Mesothelial cell of epicardium (in vitro differentiated cells): ENCODE measurements around the gene DHPS. TPM values are rescaled to one million over a fixed set of nuclear protein-coding genes. Genes with fewer than 3 reads are reported as not detected.

Experiments used
- DNase-seq, 2 experiments: peaks; one replicate each; pipeline ENCODE4 v3.0.0; 2021; ENCODE audit warnings: low spot score in 2 of 2; ENCODE audit not compliant: unreplicated experiment in 2 of 2
- H3K27ac Mint-ChIP-seq: 2 replicates; pipeline ENCODE4 v1.8.0; 2021; ENCODE audit warnings: mixed read lengths
- H3K27me3 Mint-ChIP-seq: 2 replicates; pipeline ENCODE4 v1.8.0; 2021; ENCODE audit warnings: low read depth, mixed read lengths
- H3K36me3 Mint-ChIP-seq: 2 replicates; pipeline ENCODE4 v1.8.0; 2021; ENCODE audit warnings: mixed read lengths
- H3K4me1 Mint-ChIP-seq: 2 replicates; pipeline ENCODE4 v1.8.0; 2021; ENCODE audit warnings: mixed read lengths
- H3K4me3 Mint-ChIP-seq: 2 replicates; pipeline ENCODE4 v1.8.0; 2021; ENCODE audit warnings: mild to moderate bottlenecking, moderate library complexity, mixed read lengths
- H3K9me3 Mint-ChIP-seq: 2 replicates; pipeline ENCODE4 v1.8.0; 2021; ENCODE audit warnings: mixed read lengths
- CTCF ChIP-seq: fragments of 200-600 bp; sonication (generic); IDR thresholded peaks from one replicate; pipeline ENCODE4 v1.5.0; 2021; ENCODE audit warnings: antibody characterized with exemption; ENCODE audit not compliant: unreplicated experiment
- total RNA-seq: library from RNA; stranded (reverse); gene quantifications from 3 replicates; pipeline ENCODE4 v1.2.1, GENCODE V29; 2021

DHPS gene
- total RNA-seq, 1 donor from 2014 or later = 97.0 TPM

GRCh38 chr19:12695096-12695495, 13.4 kb upstream of the DHPS start:
- no peak overlapping the region for H3K27ac Mint-ChIP-seq
- DNase-seq = no peak
- no peaks in the 10 kb centered on the region for H3K9me3 Mint-ChIP-seq
- no peak for TF ChIP-seq CTCF
- H3K4me3 Mint-ChIP-seq = peak overlapping the region; percentile 89
- H3K4me1 Mint-ChIP-seq = peaks cover 6% of the 10 kb centered on the region
- peaks cover 7% of the 10 kb centered on the region for H3K36me3 Mint-ChIP-seq
- no peaks in the 10 kb centered on the region for H3K27me3 Mint-ChIP-seq

GRCh38 chr19:12694641-12695040, 13.0 kb upstream of the DHPS start:
- no peaks in the 10 kb centered on the region for H3K9me3 Mint-ChIP-seq
- peaks cover 6% of the 10 kb centered on the region for H3K4me1 Mint-ChIP-seq
- DNase-seq = no peak
- no peak for TF ChIP-seq CTCF
- H3K27me3 Mint-ChIP-seq = no peaks in the 10 kb centered on the region
- H3K4me3 Mint-ChIP-seq = peak overlapping the region; percentile 89
- peaks cover 7% of the 10 kb centered on the region for H3K36me3 Mint-ChIP-seq
- H3K27ac Mint-ChIP-seq = no peak overlapping the region

DNA sequence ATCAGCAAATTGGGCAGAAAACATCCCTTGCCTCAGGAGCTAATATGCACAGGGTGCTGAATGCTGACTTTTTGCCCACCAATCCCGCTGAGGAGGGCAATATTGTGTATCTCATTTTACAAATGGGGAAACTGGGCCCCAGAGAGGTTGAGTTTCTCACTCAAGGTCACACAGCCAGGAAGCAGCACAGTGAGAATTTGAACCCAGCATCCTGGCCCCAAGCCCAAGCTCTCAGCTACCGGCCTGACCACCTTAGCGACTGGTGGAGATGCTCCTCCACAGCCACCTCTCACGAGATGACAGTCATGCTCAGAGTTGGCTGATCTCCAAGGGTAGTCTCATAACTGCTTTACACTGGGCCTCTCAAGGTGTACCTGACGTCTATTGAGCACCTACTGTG, 11.3 kb upstream of the DHPS start:
- H3K4me1 Mint-ChIP-seq = peaks cover 6% of the 10 kb centered on the region
- H3K9me3 Mint-ChIP-seq = no peaks in the 10 kb centered on the region
- no peak for DNase-seq
- H3K36me3 Mint-ChIP-seq = peaks cover 2% of the 10 kb centered on the region
- H3K27ac Mint-ChIP-seq = no peak overlapping the region
- H3K27me3 Mint-ChIP-seq = no peaks in the 10 kb centered on the region
- H3K4me3 Mint-ChIP-seq = no peak overlapping the region
- no peak for TF ChIP-seq CTCF

GRCh38 chr19:12689581-12690216, 8.0 kb upstream of the DHPS start:
- Mint-ChIP-seq H3K36me3 (no peaks in the 10 kb centered on the region), H3K9me3 (no peaks in the 10 kb centered on the region), H3K27ac (no peak overlapping the region), H3K4me1 (no peaks in the 10 kb centered on the region), H3K4me3 (no peak overlapping the region), H3K27me3 (no peaks in the 10 kb centered on the region)
- TF ChIP-seq CTCF = no peak
- no peak for DNase-seq

DNA sequence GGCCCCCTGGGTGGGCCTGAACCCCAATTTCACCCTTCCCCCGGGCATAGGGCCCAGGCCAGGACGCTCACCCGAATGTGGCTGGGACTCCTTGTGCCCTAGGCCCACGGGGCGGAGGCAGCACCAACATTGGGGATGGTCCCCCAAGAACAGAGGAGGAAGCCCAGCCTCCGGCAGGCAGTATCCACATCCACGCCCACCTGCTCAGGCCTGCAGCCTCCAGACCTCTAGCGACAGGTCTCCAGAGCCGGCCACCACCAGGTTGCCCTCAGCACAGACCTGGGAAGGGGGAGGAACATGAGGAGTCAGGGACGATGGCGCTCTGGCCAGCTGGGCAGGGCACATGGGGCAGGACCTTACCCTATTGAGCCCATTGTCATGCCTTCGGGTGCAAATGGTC, 7.3 kb upstream of the DHPS start:
- no peak for TF ChIP-seq CTCF
- no peak for DNase-seq
- Mint-ChIP-seq H3K27me3 (no peaks in the 10 kb centered on the region), H3K4me3 (no peak overlapping the region), H3K4me1 (no peaks in the 10 kb centered on the region), H3K27ac (no peak overlapping the region), H3K9me3 (no peaks in the 10 kb centered on the region), H3K36me3 (no peaks in the 10 kb centered on the region)
